Ishikawa (cell line): ENCODE data around the gene HSPBP1.

Experiments used
- CEBPB ChIP-seq: IDR thresholded peaks from 2 replicates; pipeline ENCODE4 v1.6.1; 2012
- CREB1 ChIP-seq: IDR thresholded peaks from 2 replicates; pipeline ENCODE4 v1.6.1; 2012; ENCODE audit warnings: low read depth
- EGR1 ChIP-seq: IDR thresholded peaks from 2 replicates; pipeline ENCODE4 v1.6.1; 2012
- EP300 ChIP-seq: IDR thresholded peaks from 2 replicates; pipeline ENCODE4 v1.6.1; 2012; ENCODE audit warnings: borderline replicate concordance
- FOXM1 ChIP-seq: IDR thresholded peaks from 2 replicates; pipeline ENCODE4 v1.6.1; 2012; ENCODE audit warnings: low read depth, borderline replicate concordance
- MAX ChIP-seq: IDR thresholded peaks from 2 replicates; pipeline ENCODE4 v1.6.1; 2012
- NFIC ChIP-seq: IDR thresholded peaks from 2 replicates; pipeline ENCODE4 v1.6.1; 2012
- RAD21 ChIP-seq: IDR thresholded peaks from 2 replicates; pipeline ENCODE4 v1.6.1; 2012; ENCODE audit warnings: low read depth
- REST ChIP-seq: IDR thresholded peaks from 2 replicates; pipeline ENCODE4 v1.6.1; 2012; ENCODE audit warnings: low read depth, mild to moderate bottlenecking
- TAF1 ChIP-seq: IDR thresholded peaks from 2 replicates; pipeline ENCODE4 v1.6.1; 2012; ENCODE audit warnings: low read depth, mild to moderate bottlenecking
- TCF12 ChIP-seq: IDR thresholded peaks from 2 replicates; pipeline ENCODE4 v1.6.1; 2012; ENCODE audit warnings: low read depth
- TEAD4 ChIP-seq: IDR thresholded peaks from 2 replicates; pipeline ENCODE4 v1.6.1; 2012
- USF1 ChIP-seq: IDR thresholded peaks from 2 replicates; pipeline ENCODE4 v1.6.1; 2012
- YY1 ChIP-seq: IDR thresholded peaks from 2 replicates; pipeline ENCODE4 v1.6.1; 2012; ENCODE audit warnings: low read depth
- ZBTB7A ChIP-seq: IDR thresholded peaks from 2 replicates; pipeline ENCODE4 v1.6.1; 2012; ENCODE audit warnings: low read depth

HSPBP1 gene

GRCh38 chr19:55226273-55226672, 53.6 kb downstream of the HSPBP1 start:
- TF ChIP-seq TCF12: no peak
- TF ChIP-seq CREB1: no peak
- no peak for TF ChIP-seq ZBTB7A

GRCh38 chr19:55225415-55225958, 54.4 kb downstream of the HSPBP1 start:
- TF ChIP-seq TAF1 (no peak), EGR1 (no peak), YY1 (no peak), REST (no peak), FOXM1 (no peak), NFIC (no peak)

- TF ChIP-seq USF1 (no peak), EP300 (no peak), FOXM1 (no peak), CREB1 (no peak), NFIC (no peak), RAD21 (no peak), TCF12 (no peak), TAF1 (no peak), MAX (no peak), YY1 (no peak), REST (no peak), EGR1 (no peak), ZBTB7A (no peak), CEBPB (no peak), TEAD4 (no peak)
These were observed 55.8 kb downstream of the HSPBP1 start for GRCh38 chr19:55224038-55224665.

- no peak for TF ChIP-seq EP300
- no peak for TF ChIP-seq RAD21
- TF ChIP-seq TCF12: no peak
- no peak for TF ChIP-seq YY1
- TF ChIP-seq ZBTB7A: no peak
- TF ChIP-seq CEBPB: no peak
- TF ChIP-seq EGR1: no peak
- no peak for TF ChIP-seq TAF1
- TF ChIP-seq TEAD4: no peak
- no peak for TF ChIP-seq CREB1
- no peak for TF ChIP-seq NFIC
- no peak for TF ChIP-seq USF1
- no peak for TF ChIP-seq MAX
- TF ChIP-seq FOXM1: no peak
- no peak for TF ChIP-seq REST
These were observed 56.4 kb downstream of the HSPBP1 start for GRCh38 chr19:55223291-55224037.
